Activated naive CD8-positive, alpha-beta T cell treated with anti-CD3 and anti-CD28 coated beads, Interleukin-2, amount 10 ng/mL, durations not matched to agents 7 days and 5 days (primary cell): ENCODE results near the gene MYEOV. TPM values are rescaled to one million over a fixed set of nuclear protein-coding genes. Genes with fewer than 3 reads are reported as not detected.

Experiments used
- ATAC-seq: fragments of 150-1000 bp; cut with Tn5 transposase; one replicate; pipeline ENCODE4 v1.10.0; 2021; ENCODE audit warnings: low read depth, moderate library complexity
- POLR2A ChIA-PET: fragments of 350-600 bp; sonication (Branson Sonifier 250); formaldehyde crosslinking; loops from one replicate; lab custom pipeline; 2021; ENCODE audit warnings: antibody characterized with exemption; lab: Charles Lee
- DNase-seq: peaks from one replicate; pipeline ENCODE4 v3.0.0; 2021
- H3K27ac Mint-ChIP-seq: one replicate; pipeline ENCODE4 v1.8.0; 2022; ENCODE audit warnings: mild to moderate bottlenecking, mixed read lengths
- H3K27me3 Mint-ChIP-seq: one replicate; pipeline ENCODE4 v1.8.0; 2022; ENCODE audit warnings: mild to moderate bottlenecking, moderate library complexity, mixed read lengths
- H3K36me3 Mint-ChIP-seq: one replicate; pipeline ENCODE4 v1.8.0; 2021; ENCODE audit warnings: mild to moderate bottlenecking, mixed read lengths
- H3K4me1 Mint-ChIP-seq: one replicate; pipeline ENCODE4 v1.8.0; 2021; ENCODE audit warnings: mixed read lengths
- H3K4me3 Mint-ChIP-seq: one replicate; pipeline ENCODE4 v1.8.0; 2022; ENCODE audit warnings: mild to moderate bottlenecking, moderate library complexity, mixed read lengths
- H3K9me3 Mint-ChIP-seq: one replicate; pipeline ENCODE4 v1.8.0; 2021; ENCODE audit warnings: mixed read lengths
- total RNA-seq, 2 experiments: library from RNA; stranded (reverse); gene quantifications; one replicate each; pipeline ENCODE4 v1.2.3, GENCODE V29; 2021

MYEOV gene
- total RNA-seq, 2 experiments from 2014 or later = not detected

- POLR2A ChIA-PET = interaction anchor here (0.6 to 4.3 kb wide), 7 partner anchors 13 to 907 kb away, joined by 3 to 30 read pairs (median 4); partner anchors contain the start of gene FADD
- H3K36me3 Mint-ChIP-seq = no peaks in the 10 kb centered on the region
- H3K4me3 Mint-ChIP-seq = peak overlapping the region; percentile 87
- peaks cover 40% of the 10 kb centered on the region for H3K4me1 Mint-ChIP-seq
- peaks cover 4% of the 10 kb centered on the region for H3K27me3 Mint-ChIP-seq
- H3K27ac Mint-ChIP-seq = peak overlapping the region; percentile 98
- H3K9me3 Mint-ChIP-seq = no peaks in the 10 kb centered on the region
- ATAC-seq (no peak), DNase-seq (no peak)
Observed at GRCh38 chr11:69295995-69296889, 2.3 kb downstream of the MYEOV start.

GRCh38 chr11:69296890-69297786 lies 3.2 kb downstream of the MYEOV start:
- H3K9me3 Mint-ChIP-seq = no peaks in the 10 kb centered on the region
- H3K27me3 Mint-ChIP-seq = peaks cover 4% of the 10 kb centered on the region
- H3K4me3 Mint-ChIP-seq = peak overlapping the region; percentile 87
- DNase-seq (peak; percentile 91), ATAC-seq (peak; percentile 72)
- H3K27ac Mint-ChIP-seq = peak overlapping the region; percentile 98
- H3K36me3 Mint-ChIP-seq = no peaks in the 10 kb centered on the region
- POLR2A ChIA-PET = interaction anchor here (0.5 to 4.3 kb wide), 11 partner anchors 9 to 1645 kb away, joined by 3 to 30 read pairs (median 3); partner anchors contain the start of genes FADD and LTO1
- H3K4me1 Mint-ChIP-seq = peaks cover 42% of the 10 kb centered on the region

GRCh38 chr11:69297787-69298266 lies 3.9 kb downstream of the MYEOV start:
- Mint-ChIP-seq H3K27me3 (peaks cover 2% of the 10 kb centered on the region), H3K27ac (peak overlapping the region; percentile 98), H3K36me3 (no peaks in the 10 kb centered on the region), H3K9me3 (no peaks in the 10 kb centered on the region), H3K4me1 (peaks cover 42% of the 10 kb centered on the region), H3K4me3 (peak overlapping the region; percentile 87)
- ATAC-seq = peak; percentile 24
- peak; percentile 60 for DNase-seq
- POLR2A ChIA-PET = interaction anchor here (0.5 to 4.3 kb wide), 10 partner anchors 8 to 1646 kb away, joined by 3 to 30 read pairs (median 3); partner anchors contain the start of gene LTO1

DNA sequence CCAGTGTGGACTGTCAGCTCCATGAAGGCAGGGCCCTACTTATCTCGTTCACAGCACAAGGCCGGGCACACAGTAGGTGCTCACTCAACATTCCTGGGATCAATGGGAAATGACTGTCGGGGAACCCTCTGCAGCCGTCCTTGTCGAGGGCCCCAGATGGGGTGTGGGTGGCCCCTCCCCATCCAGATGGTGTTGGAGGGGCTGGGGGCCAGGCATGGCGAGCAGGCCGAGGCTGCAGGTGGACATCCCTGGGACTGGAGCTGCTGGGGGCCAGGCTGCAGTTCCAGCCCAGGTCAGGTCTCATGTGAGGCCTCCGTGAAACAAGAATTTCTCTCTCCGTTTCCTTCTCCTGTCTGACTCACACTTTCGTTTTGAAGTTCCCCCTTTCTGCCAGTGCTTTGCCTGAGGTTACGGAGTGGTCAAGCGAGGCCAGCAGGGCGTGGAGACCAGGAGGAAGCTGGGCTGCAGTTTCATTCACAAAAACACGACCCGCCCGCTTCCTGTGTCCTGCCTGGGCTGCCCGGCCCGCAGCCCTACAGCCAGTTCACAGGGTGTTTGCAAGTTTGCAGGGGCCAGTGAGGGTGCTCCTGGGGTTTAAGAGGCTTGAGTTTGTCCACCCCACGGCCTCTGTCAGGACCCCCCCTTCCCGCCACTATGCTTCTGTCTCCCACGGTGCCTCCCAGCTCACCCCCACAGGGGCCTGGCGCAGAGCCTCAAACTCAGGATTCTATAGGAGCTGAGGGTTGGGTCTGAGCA lies 4.5 kb downstream of the MYEOV start:
- peaks cover 42% of the 10 kb centered on the region for H3K4me1 Mint-ChIP-seq
- peak overlapping the region; percentile 98 for H3K27ac Mint-ChIP-seq
- H3K4me3 Mint-ChIP-seq = peak overlapping the region; percentile 87
- DNase-seq (peak; percentile 49), ATAC-seq (peak; percentile 29)
- H3K27me3 Mint-ChIP-seq = peaks cover 2% of the 10 kb centered on the region
- no peaks in the 10 kb centered on the region for H3K9me3 Mint-ChIP-seq
- H3K36me3 Mint-ChIP-seq = no peaks in the 10 kb centered on the region
- POLR2A ChIA-PET = interaction anchor here (0.6 to 4.3 kb wide), 7 partner anchors 11 to 460 kb away, joined by 3 to 30 read pairs (median 4); partner anchors contain the start of gene LTO1

DNA sequence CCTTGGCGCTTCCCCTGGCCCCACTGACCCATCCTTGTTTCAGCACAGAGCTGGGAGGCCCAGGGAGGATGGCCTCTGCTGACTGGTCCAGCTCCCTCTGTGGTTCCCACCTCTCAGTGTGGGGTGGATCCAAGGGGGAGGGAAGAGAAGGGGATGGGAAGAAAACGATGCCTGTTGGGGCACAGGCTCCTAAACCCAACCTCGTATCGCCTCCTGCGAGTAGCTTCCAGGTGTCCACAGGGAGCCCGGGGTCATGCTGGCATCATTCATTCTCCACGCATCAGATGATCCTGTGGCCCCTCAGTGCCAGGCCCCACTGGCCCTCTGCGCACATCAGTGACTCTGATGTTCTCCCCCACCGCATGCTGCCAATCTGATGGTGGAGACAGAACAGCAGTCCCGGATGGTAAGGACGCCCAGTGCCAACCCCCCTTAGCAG lies 5.1 kb downstream of the MYEOV start:
- Mint-ChIP-seq H3K4me3 (no peak overlapping the region), H3K36me3 (no peaks in the 10 kb centered on the region), H3K27me3 (peaks cover 2% of the 10 kb centered on the region), H3K4me1 (peaks cover 42% of the 10 kb centered on the region), H3K9me3 (no peaks in the 10 kb centered on the region), H3K27ac (peak overlapping the region; percentile 40)
- POLR2A ChIA-PET = interaction anchor here (4.3 kb wide), 1 partner anchor 13 kb away, joined by 30 read pairs; no protein-coding TSS in a partner anchor
- DNase-seq (no peak), ATAC-seq (no peak)

GRCh38 chr11:69299572-69299971 lies 5.6 kb downstream of the MYEOV start:
- Mint-ChIP-seq H3K4me1 (peaks cover 42% of the 10 kb centered on the region), H3K27ac (peak overlapping the region; percentile 40), H3K36me3 (no peaks in the 10 kb centered on the region), H3K27me3 (peaks cover 2% of the 10 kb centered on the region), H3K4me3 (no peak overlapping the region), H3K9me3 (no peaks in the 10 kb centered on the region)
- POLR2A ChIA-PET = interaction anchor here (4.3 kb wide), 1 partner anchor 13 kb away, joined by 30 read pairs; no protein-coding TSS in a partner anchor
- no peak for DNase-seq
- no peak for ATAC-seq

GRCh38 chr11:69300120-69301060 lies 6.4 kb downstream of the MYEOV start:
- no peaks in the 10 kb centered on the region for H3K9me3 Mint-ChIP-seq
- POLR2A ChIA-PET = interaction anchor here (4.3 kb wide), 1 partner anchor 12 kb away, joined by 30 read pairs; no protein-coding TSS in a partner anchor
- H3K36me3 Mint-ChIP-seq = no peaks in the 10 kb centered on the region
- H3K27me3 Mint-ChIP-seq = no peaks in the 10 kb centered on the region
- DNase-seq (no peak), ATAC-seq (no peak)
- peaks cover 42% of the 10 kb centered on the region for H3K4me1 Mint-ChIP-seq
- H3K4me3 Mint-ChIP-seq = no peak overlapping the region
- H3K27ac Mint-ChIP-seq = peak overlapping the region; percentile 5

GRCh38 chr11:69301081-69301454 lies 7.1 kb downstream of the MYEOV start:
- H3K4me3 Mint-ChIP-seq = no peak overlapping the region
- H3K27ac Mint-ChIP-seq = no peak overlapping the region
- H3K4me1 Mint-ChIP-seq = peaks cover 41% of the 10 kb centered on the region
- H3K36me3 Mint-ChIP-seq = no peaks in the 10 kb centered on the region
- H3K9me3 Mint-ChIP-seq = no peaks in the 10 kb centered on the region
- DNase-seq (no peak), ATAC-seq (no peak)
- H3K27me3 Mint-ChIP-seq = no peaks in the 10 kb centered on the region
- POLR2A ChIA-PET = interaction anchor here (1.3 kb wide), 1 partner anchor 10 kb away, joined by 8 read pairs; no protein-coding TSS in a partner anchor

DNA sequence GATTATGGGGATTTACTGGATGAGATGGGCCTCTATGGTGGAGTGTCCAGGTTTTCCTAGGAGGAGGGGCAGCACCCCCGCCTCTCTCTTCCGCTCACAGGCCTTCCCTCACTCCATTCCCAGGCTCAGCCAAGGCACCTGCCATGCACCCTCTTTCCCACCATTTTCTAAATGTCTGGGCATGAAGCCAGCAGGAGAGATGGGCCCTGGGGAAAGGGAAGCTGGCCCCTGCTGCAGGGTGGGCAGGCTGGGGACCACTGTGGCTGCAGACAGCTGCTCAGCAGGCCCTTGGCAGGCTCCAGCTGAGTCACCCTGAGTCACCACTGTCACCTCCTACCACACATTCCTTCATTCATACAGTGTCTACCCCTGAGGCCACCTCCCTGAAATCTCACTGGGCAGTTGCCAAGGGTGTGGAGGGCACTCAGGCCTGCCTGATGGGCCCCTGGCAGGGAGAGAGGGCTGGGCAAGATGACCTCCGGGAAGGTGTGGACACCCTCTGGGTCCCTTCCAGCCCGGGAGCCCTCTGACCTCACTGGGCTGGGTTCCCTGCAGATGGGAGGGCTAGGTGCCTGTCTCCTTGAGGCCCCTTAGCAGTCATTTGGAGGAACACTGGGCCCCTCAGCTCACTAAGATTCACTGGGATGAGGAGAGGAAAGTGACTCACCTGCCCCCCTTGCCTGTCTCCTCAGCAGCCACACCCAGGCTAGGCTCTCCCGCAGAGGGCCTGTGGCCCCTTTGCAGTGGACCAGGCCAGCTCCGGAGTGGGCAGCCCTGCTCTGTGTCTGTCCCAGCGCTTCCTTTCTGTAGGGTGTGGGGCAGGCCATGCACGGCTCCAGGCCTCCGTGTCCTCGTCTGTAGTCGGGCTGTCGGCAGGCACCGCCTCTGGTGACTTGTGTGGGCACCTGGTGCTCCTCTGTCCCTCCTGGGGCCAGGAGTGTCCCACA lies 7.8 kb downstream of the MYEOV start:
- Mint-ChIP-seq H3K36me3 (no peaks in the 10 kb centered on the region), H3K9me3 (no peaks in the 10 kb centered on the region), H3K4me3 (no peak overlapping the region), H3K27me3 (no peaks in the 10 kb centered on the region), H3K4me1 (peaks cover 36% of the 10 kb centered on the region), H3K27ac (no peak overlapping the region)
- no peak for ATAC-seq
- POLR2A ChIA-PET = interaction anchor here (1.3 kb wide), 1 partner anchor 10 kb away, joined by 8 read pairs; no protein-coding TSS in a partner anchor
- DNase-seq = no peak

GRCh38 chr11:69302447-69303020 lies 8.6 kb downstream of the MYEOV start:
- DNase-seq (no peak), ATAC-seq (no peak)
- H3K36me3 Mint-ChIP-seq = no peaks in the 10 kb centered on the region
- POLR2A ChIA-PET = interaction anchor here (1.3 kb wide), 1 partner anchor 9 kb away, joined by 8 read pairs; no protein-coding TSS in a partner anchor
- H3K4me3 Mint-ChIP-seq = no peak overlapping the region
- H3K9me3 Mint-ChIP-seq = no peaks in the 10 kb centered on the region
- peaks cover 29% of the 10 kb centered on the region for H3K4me1 Mint-ChIP-seq
- no peaks in the 10 kb centered on the region for H3K27me3 Mint-ChIP-seq
- H3K27ac Mint-ChIP-seq = no peak overlapping the region
